H1 (cell line): ENCODE measurements around the gene RFFL.
A peak's percentile ranks its signal among the peaks of the same experiment; 100 is the strongest.

Experiments used
- CEBPB ChIP-seq: IDR thresholded peaks from 2 replicates; pipeline ENCODE4 v1.6.1; 2012; ENCODE audit warnings: low read depth, low read length
- CHD1 ChIP-seq: IDR thresholded peaks from 2 replicates; pipeline ENCODE4 v1.6.1; 2012; ENCODE audit warnings: low read depth, low read length, improper control_type of control experiment
- EP300 ChIP-seq, 2 experiments: IDR thresholded peaks; 1 replicate in 1 of 2; 2 replicates in 1 of 2; pipeline ENCODE4 v1.6.1; 2011 to 2012; ENCODE audit warnings: low read depth in 2 of 2, low read length in 2 of 2, mild to moderate bottlenecking in 2 of 2, borderline replicate concordance in 1 of 2, inconsistent platforms in 1 of 2, moderate library complexity in 1 of 2
- EZH2 ChIP-seq: fragments of 200-600 bp; sonication (generic); IDR thresholded peaks from 2 replicates; pipeline ENCODE4 v1.7.1; 2012; ENCODE audit warnings: low read depth, mild to moderate bottlenecking, moderate library complexity, low read length, inconsistent platforms; ENCODE audit not compliant: severe bottlenecking
- GABPA ChIP-seq: IDR thresholded peaks from 2 replicates; pipeline ENCODE4 v1.6.1; 2011; ENCODE audit warnings: mild to moderate bottlenecking, low read length, moderate library complexity, borderline replicate concordance; ENCODE audit not compliant: insufficient read depth
- POLR2A ChIP-seq, 2 experiments: IDR thresholded peaks; 1 replicate in 1 of 2; 2 replicates in 1 of 2; pipeline ENCODE4 v1.6.1; 2011; ENCODE audit warnings: low read depth in 2 of 2, low read length in 2 of 2, mild to moderate bottlenecking in 2 of 2; ENCODE audit errors: control extremely low read depth in 1 of 2
- POLR2AphosphoS5 ChIP-seq: IDR thresholded peaks from 2 replicates; pipeline ENCODE4 v1.6.1; 2011; ENCODE audit warnings: low read depth, low read length
- YY1 ChIP-seq: IDR thresholded peaks from 2 replicates; pipeline ENCODE4 v1.6.1; 2011; ENCODE audit warnings: low read depth, mild to moderate bottlenecking, low read length
- ZNF274 ChIP-seq: IDR thresholded peaks from 2 replicates; pipeline ENCODE4 v1.7.0; 2012; ENCODE audit warnings: low read length, borderline replicate concordance; ENCODE audit errors: extremely low read depth
- TF ChIP-seq, protein P1 (sequence below), 3 experiments: IDR thresholded peaks; 1 replicate in 2 of 3; 2 replicates in 1 of 3; pipeline versions ENCODE4 v1.5.1 to v1.6.1; 2011; ENCODE audit warnings: low read length in 3 of 3, mild to moderate bottlenecking in 3 of 3, inconsistent platforms in 2 of 3, low read depth in 1 of 3, moderate library complexity in 1 of 3; ENCODE audit not compliant: insufficient read depth in 1 of 3; ENCODE audit errors: control extremely low read depth in 1 of 3

DNA sequence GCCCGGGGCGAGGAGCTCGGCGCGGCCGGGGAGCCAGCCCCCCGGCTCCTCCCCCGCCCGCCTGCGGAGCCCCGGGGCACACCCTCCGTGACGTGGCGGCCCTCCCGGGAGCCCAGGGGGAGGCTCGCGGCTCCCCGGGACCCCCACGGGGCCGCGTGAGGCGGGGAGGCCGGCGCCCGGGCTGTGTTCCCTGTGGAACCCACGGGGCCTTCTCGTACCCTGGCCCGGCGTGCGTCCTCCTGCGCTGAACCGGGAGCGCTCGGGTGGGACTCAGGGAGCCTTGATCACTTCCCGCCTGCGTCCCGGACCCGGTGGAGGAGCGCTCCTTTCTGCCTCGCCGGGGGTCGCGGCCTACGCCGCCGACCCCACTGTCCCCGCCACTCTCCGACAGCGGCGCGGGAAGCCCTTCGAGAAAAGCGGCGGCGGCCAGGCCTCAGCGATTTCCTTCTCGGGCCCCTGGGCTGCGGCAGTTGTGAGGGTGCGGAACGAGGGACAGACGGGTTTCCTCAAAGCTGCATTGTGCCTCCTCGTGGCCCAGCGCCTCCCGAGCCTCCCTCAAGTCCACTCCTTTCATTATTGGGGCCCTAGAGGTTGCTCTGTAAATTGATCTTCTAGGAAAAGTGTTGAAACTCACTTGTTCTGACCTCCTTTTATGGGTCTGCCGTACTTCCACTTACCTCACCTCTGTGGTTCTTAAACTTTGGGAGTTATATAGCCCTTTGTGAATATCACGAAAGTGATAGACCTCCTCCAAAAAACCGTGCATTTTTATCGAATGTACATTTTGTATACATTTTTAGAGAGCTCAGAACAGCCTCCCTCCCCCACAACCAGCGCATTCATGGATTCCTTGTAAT, 82.6 kb downstream of the RFFL start:
- TF ChIP-seq, protein P1, sequence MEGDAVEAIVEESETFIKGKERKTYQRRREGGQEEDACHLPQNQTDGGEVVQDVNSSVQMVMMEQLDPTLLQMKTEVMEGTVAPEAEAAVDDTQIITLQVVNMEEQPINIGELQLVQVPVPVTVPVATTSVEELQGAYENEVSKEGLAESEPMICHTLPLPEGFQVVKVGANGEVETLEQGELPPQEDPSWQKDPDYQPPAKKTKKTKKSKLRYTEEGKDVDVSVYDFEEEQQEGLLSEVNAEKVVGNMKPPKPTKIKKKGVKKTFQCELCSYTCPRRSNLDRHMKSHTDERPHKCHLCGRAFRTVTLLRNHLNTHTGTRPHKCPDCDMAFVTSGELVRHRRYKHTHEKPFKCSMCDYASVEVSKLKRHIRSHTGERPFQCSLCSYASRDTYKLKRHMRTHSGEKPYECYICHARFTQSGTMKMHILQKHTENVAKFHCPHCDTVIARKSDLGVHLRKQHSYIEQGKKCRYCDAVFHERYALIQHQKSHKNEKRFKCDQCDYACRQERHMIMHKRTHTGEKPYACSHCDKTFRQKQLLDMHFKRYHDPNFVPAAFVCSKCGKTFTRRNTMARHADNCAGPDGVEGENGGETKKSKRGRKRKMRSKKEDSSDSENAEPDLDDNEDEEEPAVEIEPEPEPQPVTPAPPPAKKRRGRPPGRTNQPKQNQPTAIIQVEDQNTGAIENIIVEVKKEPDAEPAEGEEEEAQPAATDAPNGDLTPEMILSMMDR (IDR thresholded peaks at IDR 0.05; ENCODE audit: control extremely low read depth in 1 of 3, insufficient read depth in 1 of 3, low read depth in 1 of 3, low read length in 3 of 3): peak; percentile 19 to 26 (median 24); a peak in 3 of 4 replicates
- TF ChIP-seq GABPA (no peak), EZH2 (no peak), CEBPB (no peak), POLR2AphosphoS5 (peak; percentile 58), EP300 (IDR thresholded peaks at IDR 0.05; ENCODE audit: borderline replicate concordance in 1 of 2, low read depth in 2 of 2, low read length in 2 of 2) (no peak), CHD1 (no peak), POLR2A (IDR thresholded peaks at IDR 0.05; ENCODE audit: control extremely low read depth in 1 of 2, low read depth in 2 of 2, low read length in 2 of 2) (peak; percentile 45 to 80), ZNF274 (no peak), YY1 (no peak)
